Activated T-helper 1 cell treated with anti-CD3 and anti-CD28 coated beads, Interleukin-12 subunit alpha, Interleukin-12 subunit beta, Interleukin-2, Interleukin-4 antibody, amounts not matched to agents 30 ng/mL and 10 ng/mL and 1 ng/mL, durations not matched to agents 14 hours and 24 hours and 36 hours (primary cell): ENCODE data around the gene CBLN3. TPM values are rescaled to one million over a fixed set of nuclear protein-coding genes. Genes with fewer than 3 reads are reported as not detected.
A peak's percentile ranks its signal among the peaks of the same experiment; 100 is the strongest.
"Not testable (repeated sequence)": the region's sequence is repeated elsewhere in the genome, so short reads cannot be mapped to it uniquely, and the experiment has no call there.

ENCODE experiments used
- DNase-seq: peaks from one replicate; pipeline ENCODE4 v3.0.0; 2021; ENCODE audit warnings: low spot score
- H3K27ac Mint-ChIP-seq: one replicate; pipeline ENCODE4 v1.8.0; 2021; ENCODE audit warnings: mild to moderate bottlenecking, mixed read lengths
- H3K27me3 Mint-ChIP-seq: one replicate; pipeline ENCODE4 v1.8.0; 2022; ENCODE audit warnings: mild to moderate bottlenecking, moderate library complexity, mixed read lengths; ENCODE audit not compliant: insufficient read depth
- H3K36me3 Mint-ChIP-seq: one replicate; pipeline ENCODE4 v1.8.0; 2021; ENCODE audit warnings: low read depth, mixed read lengths
- H3K4me1 Mint-ChIP-seq: one replicate; pipeline ENCODE4 v1.8.0; 2021; ENCODE audit warnings: low read depth, mixed read lengths
- H3K4me3 Mint-ChIP-seq: one replicate; pipeline ENCODE4 v1.8.0; 2021; ENCODE audit warnings: mild to moderate bottlenecking, moderate library complexity, mixed read lengths
- H3K9me3 Mint-ChIP-seq: one replicate; pipeline ENCODE4 v1.8.0; 2021; ENCODE audit warnings: mixed read lengths
- intact Hi-C: fragments of 100-400 bp; cut with micrococcal nuclease; formaldehyde crosslinking; loops from one replicate; pipeline ENCODE4 v1.15.1; 2024
- total RNA-seq: library from RNA; stranded (reverse); gene quantifications from 2 replicates; pipeline ENCODE4 v1.2.3, GENCODE V29; 2022

The CBLN3 gene
- total RNA-seq, 1 donor from 2014 or later = 5.5 TPM

GRCh38 chr14:24450828-24451227 is 21.4 kb upstream of the CBLN3 start:
- H3K4me3 Mint-ChIP-seq, intact Hi-C loops, H3K9me3 Mint-ChIP-seq, H3K27me3 Mint-ChIP-seq, H3K36me3 Mint-ChIP-seq, H3K4me1 Mint-ChIP-seq, H3K27ac Mint-ChIP-seq, DNase-seq: not testable (repeated sequence)

GRCh38 chr14:24443053-24443665 is 13.7 kb upstream of the CBLN3 start:
- H3K36me3 Mint-ChIP-seq = peaks cover 27% of the 10 kb centered on the region
- peak overlapping the region; percentile 92 for H3K4me3 Mint-ChIP-seq
- H3K4me1 Mint-ChIP-seq = peaks cover 38% of the 10 kb centered on the region
- H3K27me3 Mint-ChIP-seq = no peaks in the 10 kb centered on the region
- no peak for DNase-seq
- H3K9me3 Mint-ChIP-seq = no peaks in the 10 kb centered on the region
- peak overlapping the region; percentile 91 for H3K27ac Mint-ChIP-seq
- intact Hi-C loops = loop anchor here (2.0 to 5.0 kb wide), 3 partner anchors 254 to 876 kb away; partner anchors contain the start of genes AP1G2, DCAF11, IPO4 and NRL

- peaks cover 45% of the 10 kb centered on the region for H3K4me1 Mint-ChIP-seq
- H3K36me3 Mint-ChIP-seq = peaks cover 33% of the 10 kb centered on the region
- H3K27me3 Mint-ChIP-seq = no peaks in the 10 kb centered on the region
- intact Hi-C loops = loop anchor here (1.0 to 5.0 kb wide), 12 partner anchors 11 to 973 kb away; partner anchors contain the start of genes AP1G2, CHMP4A, DCAF11 and GMPR2
- H3K4me3 Mint-ChIP-seq = peak within 1 kb of the TSS; percentile 92
- H3K27ac Mint-ChIP-seq = peak within 1 kb of the TSS; percentile 91
- peak; percentile 97 for DNase-seq
- H3K9me3 Mint-ChIP-seq = no peaks in the 10 kb centered on the region
These were observed 13.0 kb upstream of the CBLN3 start, which contains the start of gene SDR39U1 for GRCh38 chr14:24442240-24443052. TSS of gene SDR39U1 (minus strand) at chr14:24442776. CDS start at chr14:24442769, 7 bp downstream.

- peak overlapping the region; percentile 91 for H3K27ac Mint-ChIP-seq
- intact Hi-C loops = loop anchor here (1.0 to 5.0 kb wide), 12 partner anchors 11 to 973 kb away; partner anchors contain the start of genes AP1G2, CHMP4A, DCAF11 and GMPR2
- no peak for DNase-seq
- peaks cover 50% of the 10 kb centered on the region for H3K4me1 Mint-ChIP-seq
- H3K4me3 Mint-ChIP-seq = peak overlapping the region; percentile 92
- no peaks in the 10 kb centered on the region for H3K27me3 Mint-ChIP-seq
- no peaks in the 10 kb centered on the region for H3K9me3 Mint-ChIP-seq
- H3K36me3 Mint-ChIP-seq = peaks cover 36% of the 10 kb centered on the region
These were observed 12.4 kb upstream of the CBLN3 start for GRCh38 chr14:24441904-24442239.

- no peaks in the 10 kb centered on the region for H3K9me3 Mint-ChIP-seq
- H3K27ac Mint-ChIP-seq = peak overlapping the region; percentile 91
- H3K27me3 Mint-ChIP-seq = no peaks in the 10 kb centered on the region
- peaks cover 39% of the 10 kb centered on the region for H3K36me3 Mint-ChIP-seq
- H3K4me1 Mint-ChIP-seq = peaks cover 54% of the 10 kb centered on the region
- intact Hi-C loops = loop anchor here (5.0 kb wide), 2 partner anchors 329 to 874 kb away; partner anchors contain the start of genes AP1G2, DCAF11 and NRL
- peak overlapping the region; percentile 92 for H3K4me3 Mint-ChIP-seq
- no peak for DNase-seq
These were observed 12.0 kb upstream of the CBLN3 start for GRCh38 chr14:24441485-24441884.

- no peak for DNase-seq
- H3K4me3 Mint-ChIP-seq = peak overlapping the region; percentile 92
- intact Hi-C loops = loop anchor here (5.0 kb wide), 2 partner anchors 329 to 874 kb away; partner anchors contain the start of genes AP1G2, DCAF11 and NRL
- peak overlapping the region; percentile 71 for H3K27ac Mint-ChIP-seq
- peaks cover 45% of the 10 kb centered on the region for H3K36me3 Mint-ChIP-seq
- peaks cover 59% of the 10 kb centered on the region for H3K4me1 Mint-ChIP-seq
- no peaks in the 10 kb centered on the region for H3K9me3 Mint-ChIP-seq
- no peaks in the 10 kb centered on the region for H3K27me3 Mint-ChIP-seq
These were observed 11.3 kb upstream of the CBLN3 start for GRCh38 chr14:24440606-24441399.

- H3K27me3 Mint-ChIP-seq = no peaks in the 10 kb centered on the region
- H3K4me1 Mint-ChIP-seq = peaks cover 66% of the 10 kb centered on the region
- peaks cover 51% of the 10 kb centered on the region for H3K36me3 Mint-ChIP-seq
- peak overlapping the region; percentile 58 for H3K4me3 Mint-ChIP-seq
- peak overlapping the region; percentile 24 for H3K27ac Mint-ChIP-seq
- intact Hi-C loops = loop anchor here (5.0 to 10.0 kb wide), 3 partner anchors 328 to 1115 kb away; partner anchors contain the start of genes AP1G2, DCAF11, NRL and PABPN1
- DNase-seq = no peak
- H3K9me3 Mint-ChIP-seq = no peaks in the 10 kb centered on the region
These were observed 10.6 kb upstream of the CBLN3 start for GRCh38 chr14:24439830-24440605.

GRCh38 chr14:24439257-24439656 is 9.8 kb upstream of the CBLN3 start:
- Mint-ChIP-seq H3K36me3 (peaks cover 54% of the 10 kb centered on the region), H3K27ac (peak overlapping the region; percentile 24), H3K4me3 (peak overlapping the region; percentile 58), H3K27me3 (no peaks in the 10 kb centered on the region), H3K9me3 (no peaks in the 10 kb centered on the region), H3K4me1 (peaks cover 68% of the 10 kb centered on the region)
- DNase-seq = no peak
- intact Hi-C loops = loop anchor here (10.0 kb wide), 1 partner anchor 1114 kb away; the partner anchor contains the start of gene PABPN1

- Mint-ChIP-seq H3K9me3 (no peaks in the 10 kb centered on the region), H3K27me3 (no peaks in the 10 kb centered on the region), H3K36me3 (peaks cover 58% of the 10 kb centered on the region), H3K4me3 (no peak overlapping the region), H3K27ac (peak overlapping the region; percentile 68), H3K4me1 (peaks cover 69% of the 10 kb centered on the region)
- intact Hi-C loops = loop anchor here (10.0 kb wide), 1 partner anchor 1114 kb away; the partner anchor contains the start of gene PABPN1
- no peak for DNase-seq
These were observed 9.0 kb upstream of the CBLN3 start for GRCh38 chr14:24438223-24439097.

- H3K9me3 Mint-ChIP-seq = no peaks in the 10 kb centered on the region
- H3K36me3 Mint-ChIP-seq = peaks cover 65% of the 10 kb centered on the region
These were observed 8.2 kb upstream of the CBLN3 start for GRCh38 chr14:24437736-24438067.

More at GRCh38 chr14:24437736-24438067, 8.2 kb upstream of the CBLN3 start:
- intact Hi-C loops = loop anchor here (10.0 kb wide), 1 partner anchor 1113 kb away; the partner anchor contains the start of gene PABPN1
- Mint-ChIP-seq H3K4me1 (peaks cover 71% of the 10 kb centered on the region), H3K4me3 (no peak overlapping the region), H3K27ac (peak overlapping the region; percentile 35), H3K27me3 (no peaks in the 10 kb centered on the region)
- DNase-seq = no peak
